IMR-90 (cell line): ENCODE data around the gene CDK14. TPM values are rescaled to one million over a fixed set of nuclear protein-coding genes. Genes with fewer than 3 reads are reported as not detected.

ENCODE experiments used
- ATAC-seq: fragments of 200-7000 bp; cut with Tn5 transposase; 2 replicates; pipeline ENCODE4 v1.9.1; 2020; ENCODE audit warnings: low read depth, mild to moderate bottlenecking, moderate library complexity
- BruUV-seq: library from RNA; stranded (reverse); fragments of 400-500 nt; replicated peaks from 2 replicates; lab custom pipeline; 2021; lab: Mats Ljungman, UMichigan
- CTCF ChIA-PET: fragments of 300-600 bp; formaldehyde crosslinking; extraction: SDS; loops from one replicate; lab custom pipeline; 2021; ENCODE audit warnings: antibody characterized with exemption; lab: Yijun Ruan, JAX
- POLR2A ChIA-PET: fragments of 300-600 bp; sonication (Branson Sonifier 250); formaldehyde crosslinking; loops from one replicate; lab custom pipeline; 2022; ENCODE audit warnings: antibody characterized with exemption; ENCODE audit not compliant: unreplicated experiment; lab: Charles Lee
- DNase-seq: peaks from one replicate; pipeline ENCODE4 v3.0.0; 2013
- H2AFZ ChIP-seq: replicated peaks from 2 replicates; pipeline ENCODE3; 2013; ENCODE audit warnings: low read length, mild to moderate bottlenecking; ENCODE audit not compliant: poor library complexity
- H2AK5ac ChIP-seq: 2 replicates; pipeline ENCODE4 v1.6.1; 2013; ENCODE audit warnings: low read depth, low read length, inconsistent platforms
- H2AK9ac ChIP-seq: replicated peaks from 2 replicates; pipeline ENCODE3; 2013; ENCODE audit warnings: mild to moderate bottlenecking, low read depth, low read length, moderate library complexity; ENCODE audit not compliant: poor library complexity
- H2BK120ac ChIP-seq: 2 replicates; pipeline ENCODE4 v1.6.1; 2013; ENCODE audit warnings: low read depth, low read length, inconsistent platforms
- H2BK15ac ChIP-seq: 3 replicates; pipeline ENCODE4 v1.6.1; 2013; ENCODE audit warnings: low read depth, low read length, inconsistent platforms
- H2BK20ac ChIP-seq: 2 replicates; pipeline ENCODE4 v1.6.1; 2013; ENCODE audit warnings: low read depth, mild to moderate bottlenecking, inconsistent platforms, low read length, moderate library complexity
- H2BK5ac ChIP-seq: 2 replicates; pipeline ENCODE4 v1.6.1; 2013; ENCODE audit warnings: mild to moderate bottlenecking, low read depth, low read length, inconsistent platforms; ENCODE audit not compliant: poor library complexity, severe bottlenecking
- H3K14ac ChIP-seq: replicated peaks from 2 replicates; pipeline ENCODE4 v1.6.1; 2013; ENCODE audit warnings: low read depth, low read length, inconsistent platforms
- H3K18ac ChIP-seq: 2 replicates; pipeline ENCODE4 v1.6.1; 2013; ENCODE audit warnings: low read depth, low read length, control low read depth
- H3K23ac ChIP-seq: 2 replicates; pipeline ENCODE4 v1.6.1; 2013; ENCODE audit warnings: low read depth, low read length, inconsistent platforms
- H3K27ac ChIP-seq: 2 replicates; pipeline ENCODE4 v1.5.1; 2013; ENCODE audit warnings: mild to moderate bottlenecking, control low read depth, low read length; ENCODE audit not compliant: insufficient read depth
- H3K27me3 ChIP-seq: 2 replicates; pipeline ENCODE4 v1.6.1; 2013; ENCODE audit warnings: low read length; ENCODE audit not compliant: control insufficient read depth, insufficient read depth
- H3K36me3 ChIP-seq: 2 replicates; pipeline ENCODE4 v1.6.1; 2013; ENCODE audit warnings: low read length, mixed read lengths; ENCODE audit not compliant: control insufficient read depth, insufficient read depth
- H3K4ac ChIP-seq: 2 replicates; pipeline ENCODE4 v1.6.1; 2013; ENCODE audit warnings: low read depth, low read length, inconsistent platforms
- H3K4me1 ChIP-seq: 2 replicates; pipeline ENCODE4 v1.6.1; 2013; ENCODE audit warnings: low read length, mixed read lengths; ENCODE audit not compliant: control insufficient read depth, insufficient read depth
- H3K4me2 ChIP-seq: 2 replicates; pipeline ENCODE4 v1.6.1; 2013; ENCODE audit warnings: low read depth, mild to moderate bottlenecking, control low read depth, low read length, moderate library complexity
- H3K4me3 ChIP-seq: 2 replicates; pipeline ENCODE4 v1.5.1; 2013; ENCODE audit warnings: low read depth, mild to moderate bottlenecking, control low read depth, low read length, moderate library complexity; ENCODE audit not compliant: insufficient read depth
- H3K56ac ChIP-seq: 2 replicates; pipeline ENCODE4 v1.6.1; 2013; ENCODE audit warnings: low read length, inconsistent platforms; ENCODE audit not compliant: insufficient read depth; ENCODE audit errors: extremely low read depth
- H3K79me1 ChIP-seq, 2 experiments: 2 replicates each; pipeline ENCODE4 v1.6.1; 2013; ENCODE audit warnings: low read length in 2 of 2, inconsistent platforms in 1 of 2, low read depth in 1 of 2
- H3K9ac ChIP-seq: 2 replicates; pipeline ENCODE4 v1.6.1; 2013; ENCODE audit warnings: low read depth, low read length, control low read depth
- H3K9me1 ChIP-seq: 2 replicates; pipeline ENCODE4 v1.6.1; 2013; ENCODE audit warnings: low read length, inconsistent platforms; ENCODE audit not compliant: insufficient read depth
- H3K9me3 ChIP-seq: 2 replicates; pipeline ENCODE4 v1.6.1; 2013; ENCODE audit warnings: low read length; ENCODE audit not compliant: control insufficient read depth, insufficient read depth
- H4K20me1 ChIP-seq: 2 replicates; pipeline ENCODE4 v1.6.1; 2013; ENCODE audit warnings: low read length, inconsistent platforms; ENCODE audit not compliant: insufficient read depth
- H4K5ac ChIP-seq: 2 replicates; pipeline ENCODE4 v1.6.1; 2013; ENCODE audit warnings: mild to moderate bottlenecking, low read depth, low read length, control low read depth
- H4K8ac ChIP-seq, 2 experiments: 2 replicates each; pipeline ENCODE4 v1.6.1; 2013; ENCODE audit warnings: low read depth in 2 of 2, low read length in 2 of 2, control low read depth in 1 of 2, inconsistent platforms in 1 of 2
- H4K91ac ChIP-seq: 2 replicates; pipeline ENCODE4 v1.6.1; 2013; ENCODE audit warnings: low read depth, low read length, inconsistent platforms; ENCODE audit not compliant: insufficient read depth
- BHLHE40 ChIP-seq: fragments of 150-350 bp; IDR thresholded peaks from 2 replicates; pipeline ENCODE4 v1.6.1; 2016; ENCODE audit warnings: mild to moderate bottlenecking, low read depth, low read length
- CEBPB ChIP-seq: IDR thresholded peaks from 2 replicates; pipeline ENCODE4 v1.6.1; 2012; ENCODE audit warnings: low read depth, low read length, improper control_type of control experiment
- ELK1 ChIP-seq: fragments of 150-350 bp; IDR thresholded peaks from 2 replicates; pipeline ENCODE4 v1.6.1; 2016; ENCODE audit warnings: low read depth, mild to moderate bottlenecking, low read length, moderate library complexity, borderline replicate concordance
- FOS ChIP-seq: fragments of 150-350 bp; IDR thresholded peaks from 2 replicates; pipeline ENCODE4 v1.6.1; 2016; ENCODE audit warnings: low read depth, low read length
- MAFK ChIP-seq: IDR thresholded peaks from 2 replicates; pipeline ENCODE4 v1.6.1; 2012; ENCODE audit warnings: low read depth, low read length, improper control_type of control experiment
- MXI1 ChIP-seq: IDR thresholded peaks from 2 replicates; pipeline ENCODE4 v1.6.1; 2012; ENCODE audit warnings: low read depth, mild to moderate bottlenecking, low read length, moderate library complexity, borderline replicate concordance
- RCOR1 ChIP-seq: IDR thresholded peaks from 2 replicates; pipeline ENCODE4 v1.6.1; 2012; ENCODE audit warnings: mild to moderate bottlenecking, low read length, improper control_type of control experiment; ENCODE audit not compliant: insufficient replicate concordance
- USF2 ChIP-seq: fragments of 150-350 bp; IDR thresholded peaks from 2 replicates; pipeline ENCODE4 v1.6.1; 2017; ENCODE audit warnings: mild to moderate bottlenecking, antibody characterized with exemption, low read length, low read depth
- WGBS, 2 experiments: methylation state at CpG; one replicate each; pipeline versions ENCODE4 v1.1.5 to v1.1.7; 2013; ENCODE audit warnings: missing lambda C conversion rate in 2 of 2; ENCODE audit not compliant: insufficient read length in 1 of 2; ENCODE audit errors: extremely low coverage in 2 of 2; 5-methylcytosine and 5-hydroxymethylcytosine counted together
- dilution Hi-C: fragments of 300-500 bp; cut with HindIII; formaldehyde crosslinking; loops from one replicate; pipeline ENCODE4 v1.14.3; 2018; ENCODE audit warnings: low sequenced_read_pairs; ENCODE audit not compliant: unreplicated experiment
- in situ Hi-C: fragments of 300-500 bp; cut with MboI; formaldehyde crosslinking; loops from 3 replicates; pipeline ENCODE4 v1.14.3; 2019; ENCODE audit warnings: low sequenced_read_pairs, inconsistent platforms, mixed read lengths
- intact Hi-C: fragments of 100-400 bp; cut with micrococcal nuclease; formaldehyde crosslinking; loops from 2 replicates; pipeline ENCODE4 v1.10.0; 2022
- polyA plus RNA-seq, 3 experiments: library from polyadenylated mRNA; depleted of rRNA; stranded (reverse); fragments of >200 nt; gene quantifications; 2 replicates each; pipeline ENCODE4 v1.2.3, GENCODE V29; 2012; ENCODE audit warnings: low replicate concordance in 1 of 3
- total RNA-seq: library from RNA; depleted of rRNA; stranded (reverse); fragments of >200 nt; gene quantifications from 2 replicates; pipeline ENCODE4 v1.2.3, GENCODE V29; 2012

The CDK14 gene
- total and polyA plus RNA-seq, 2 of the 4 experiments (the other 2 are of a cell fraction) = 10.1 to 29.6 TPM

GRCh38 chr7:91112902-91113341 lies 516.8 kb downstream of the CDK14 start:
- Histone ChIP-seq H3K27ac (peak overlapping the region; percentile 30; the same call in 1 of the 2 replicates), H3K4me3 (no peak overlapping the region), H3K4me1 (peaks cover 3% of the 10 kb centered on the region), H2BK15ac (no peak overlapping the region), H4K91ac (no peak overlapping the region), H2BK5ac (peak overlapping the region; percentile 59), H3K27me3 (no peaks in the 10 kb centered on the region), H3K36me3 (0 out of 2 replicates have a peak, but pooled peaks cover 1% of the 10 kb centered on the region), H3K18ac (no peak overlapping the region), H3K9me3 (no peaks in the 10 kb centered on the region), H2AK9ac (no peak overlapping the region), H4K20me1 (no peaks in the 10 kb centered on the region), H3K56ac (no peak overlapping the region), H3K4me2 (peak overlapping the region; percentile 68), H2BK20ac (no peak overlapping the region), H2AFZ (no peak overlapping the region), H3K23ac (no peak overlapping the region), H3K14ac (no peak overlapping the region), H4K5ac (no peak overlapping the region), H3K9me1 (peaks cover 3% of the 10 kb centered on the region; the same call in 1 of the 2 replicates), H3K9ac (no peak overlapping the region), H3K79me1 (no peaks in the 10 kb centered on the region), H2AK5ac (no peak overlapping the region), H3K4ac (no peak overlapping the region), H2BK120ac (no peak overlapping the region), H4K8ac (0 out of 4 replicates have a peak overlapping the region, but pooled peaks of 1 of the 2 experiments have one; percentile 36)
- dilution Hi-C loops (no loop called here), in situ Hi-C loops (no loop called here), intact Hi-C loops (no loop called here)
- peak; percentile 82 for DNase-seq
- ATAC-seq = peak; percentile 96
- POLR2A ChIA-PET = no interaction called here
- WGBS, 2 experiments = no CpG with 5 or more reads among the region's 2 CpGs
- CTCF ChIA-PET = no interaction called here
- no TSS peak for BruUV-seq
- TF ChIP-seq BHLHE40 (no peak), USF2 (no peak), MXI1 (no peak), RCOR1 (no peak), CEBPB (no peak), MAFK (no peak), FOS (no peak), ELK1 (no peak)
